ENCODE results near the gene SLC5A9. TPM values are rescaled to one million over a fixed set of nuclear protein-coding genes. Genes with fewer than 3 reads are reported as not detected.
A peak's percentile ranks its signal among the peaks of the same experiment; 100 is the strongest.

SLC5A9 gene
- total RNA-seq, 1 experiment from 2014 or later, result not detected

GRCh38 chr1:48236716-48237470, 14.4 kb downstream of the SLC5A9 start (continued):
- TF ChIP-seq CTCF (IDR thresholded peaks at IDR 0.05 in 2 of 3, conservative IDR thresholded peaks at IDR 0.05 in 1 of 3; ENCODE audit: borderline replicate concordance in 1 of 3, insufficient read depth in 1 of 3, low read depth in 2 of 3, low read length in 2 of 3), result peak; percentile 43 to 70 (median 59); a peak in 5 of 6 replicates
- no peak for TF ChIP-seq ZFX (IDR thresholded peaks at IDR 0.05)
- TF ChIP-seq RAD21 (IDR thresholded peaks at IDR 0.05; ENCODE audit: low read depth), result peak; percentile 76

GRCh38 chr1:48242141-48242736, 19.7 kb downstream of the SLC5A9 start:
- ChIA-PET RAD21 (ENCODE audit: low non-redundant PET in 1 of 2, low total read pairs in 2 of 2, uncharacterized antibody in 2 of 2, unreplicated experiment in 2 of 2) (no interaction called here), POLR2A (no interaction called here), CTCF (no interaction called here)
- DNase-seq (ENCODE audit: low read depth, low spot score) (no peak), ATAC-seq (no peak)
- no peak overlapping the region for H3K27ac ChIP-seq (ENCODE audit: low read depth, low read length)
- no peaks in the 10 kb centered on the region for H4K20me1 ChIP-seq (ENCODE audit: insufficient read depth)
- H2AFZ ChIP-seq (ENCODE audit: low read depth, low read length, poor library complexity, severe bottlenecking), result no peak overlapping the region
- intact Hi-C loops (cut with micrococcal nuclease), result no loop called here
- no peaks in the 10 kb centered on the region for H3K9me3 ChIP-seq (ENCODE audit: control insufficient read depth in 1 of 2, insufficient read depth in 1 of 2, low read depth in 1 of 2, low read length in 2 of 2)
- H3K4me1 ChIP-seq (ENCODE audit: control insufficient read depth in 1 of 2, insufficient read depth in 2 of 2, low read length in 2 of 2), result no peaks in the 10 kb centered on the region
- no peak overlapping the region for H3K4me3 ChIP-seq (replicated peaks in 1 of 2; ENCODE audit: low read depth in 1 of 2, low read length in 2 of 2)
- H3K27me3 ChIP-seq (ENCODE audit: insufficient read depth, low read length), result no peaks in the 10 kb centered on the region
- H3K36me3 ChIP-seq (ENCODE audit: control insufficient read depth in 1 of 2, insufficient read depth in 2 of 2, low read length in 2 of 2), result no peaks in the 10 kb centered on the region
- H3K9ac ChIP-seq (ENCODE audit: low read length), result no peak overlapping the region
- BruUV-seq (replicated peaks), result no TSS peak
- H3K79me2 ChIP-seq (ENCODE audit: insufficient read depth, low read length), result no peaks in the 10 kb centered on the region
- H3K9me2 ChIP-seq (ENCODE audit: insufficient read depth), result no peaks in the 10 kb centered on the region
- no peak overlapping the region for H3K4me2 ChIP-seq (ENCODE audit: low read length)
- no peak for TF ChIP-seq POLR2A (IDR thresholded peaks at IDR 0.05; ENCODE audit: borderline replicate concordance, extremely low read depth, insufficient read depth, insufficient read length)
- TF ChIP-seq EZH2 (IDR thresholded peaks at IDR 0.05), result no peak
- no peak for TF ChIP-seq YY1 (IDR thresholded peaks at IDR 0.05; ENCODE audit: extremely low read depth, insufficient replicate concordance, low read depth, low read length)
- TF ChIP-seq SIN3A (IDR thresholded peaks at IDR 0.05; ENCODE audit: low read depth), result no peak
- no peak for TF ChIP-seq SRF (IDR thresholded peaks at IDR 0.05; ENCODE audit: low read depth)
- no peak for TF ChIP-seq EZH2phosphoT487 (IDR thresholded peaks at IDR 0.05; ENCODE audit: borderline replicate concordance)
- no peak for TF ChIP-seq TCF7L2 (IDR thresholded peaks at IDR 0.05; ENCODE audit: borderline replicate concordance, extremely low read depth, insufficient read depth, insufficient read length)
- TF ChIP-seq FOSL1 (IDR thresholded peaks at IDR 0.05; ENCODE audit: low read depth), result no peak
- TF ChIP-seq CTCF (IDR thresholded peaks at IDR 0.05 in 2 of 3, conservative IDR thresholded peaks at IDR 0.05 in 1 of 3; ENCODE audit: borderline replicate concordance in 1 of 3, insufficient read depth in 1 of 3, low read depth in 2 of 3, low read length in 2 of 3), result no peak
- TF ChIP-seq ATF3 (IDR thresholded peaks at IDR 0.05), result no peak
- no peak for TF ChIP-seq ELF1 (IDR thresholded peaks at IDR 0.05; ENCODE audit: borderline replicate concordance, low read depth)
- TF ChIP-seq REST (IDR thresholded peaks at IDR 0.05; ENCODE audit: low read depth), result no peak
- no peak for TF ChIP-seq POLR2AphosphoS5 (IDR thresholded peaks at IDR 0.05; ENCODE audit: low read depth, low read length)
- no peak for TF ChIP-seq EGR1 (IDR thresholded peaks at IDR 0.05; ENCODE audit: low read depth)

All from HCT116 (cell line).